DMS79 (cell line): ENCODE measurements around the gene MORC4.
A peak's percentile ranks its signal among the peaks of the same experiment; 100 is the strongest.
"Not testable (repeated sequence)": the region's sequence is repeated elsewhere in the genome, so short reads cannot be mapped to it uniquely, and the experiment has no call there.

Experiments used
- DNase-seq: peaks from one replicate; lab custom pipeline; 2025; lab: John Stamatoyannopoulos, UW

MORC4 gene

DNA sequence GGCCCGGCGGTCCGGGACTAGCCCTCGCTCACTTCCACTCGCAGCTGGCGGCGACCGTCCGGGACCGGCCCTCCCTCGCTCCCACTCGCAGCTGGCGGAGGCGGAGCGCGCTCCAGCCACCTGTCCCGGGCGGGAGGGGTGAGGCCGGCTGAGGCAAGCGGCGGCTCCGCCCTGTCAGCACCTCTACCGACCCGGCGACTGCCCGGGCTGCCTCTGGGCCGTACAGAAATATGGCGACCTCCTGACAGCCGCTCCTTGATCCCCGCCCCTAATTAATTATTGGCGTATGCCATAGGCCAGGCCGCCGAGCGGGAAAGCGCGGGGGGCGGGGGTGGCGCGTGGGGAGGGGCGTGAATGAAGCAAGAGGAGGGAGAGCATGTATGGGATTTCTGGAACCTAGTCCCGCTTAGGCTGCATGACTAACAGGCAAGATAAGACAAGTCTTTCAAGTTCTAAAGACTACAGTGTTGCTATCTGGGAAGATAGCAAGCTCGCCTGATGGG lies at the start of gene MORC4:
MORC4 (minus strand) TSS at position 200 of the 503 bp plus-strand sequence. CDS start 243 bp downstream, outside the sequence.
- peak; percentile 47 for DNase-seq

GRCh38 chrX:107047622-107048021 lies 47.6 kb upstream of the MORC4 start:
- no peak for DNase-seq

- no peak for DNase-seq
These were observed 29.7 kb upstream of the MORC4 start for GRCh38 chrX:107029752-107030151.

GRCh38 chrX:107025545-107025944 lies 25.5 kb upstream of the MORC4 start:
- DNase-seq = peak; percentile 0

DNA sequence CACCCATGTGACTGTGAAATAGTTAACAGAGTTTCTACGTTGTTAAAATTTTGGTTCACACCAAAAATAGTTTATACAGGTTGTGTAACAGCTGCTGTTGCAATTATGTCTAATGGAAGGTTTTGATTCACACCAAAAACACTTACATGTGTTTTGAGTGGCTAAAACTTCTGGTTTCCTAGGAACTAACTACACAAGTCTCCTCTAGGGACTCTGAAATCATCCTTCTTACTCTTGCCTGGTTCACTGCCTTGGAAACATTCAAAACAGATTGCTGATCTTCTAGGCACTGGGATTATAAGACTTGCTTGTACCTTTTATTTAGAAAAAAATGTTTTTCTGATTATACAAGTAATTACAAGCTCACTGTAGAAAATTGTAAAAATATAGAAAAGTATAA lies 14.9 kb upstream of the MORC4 start:
- no peak for DNase-seq

GRCh38 chrX:107008034-107008433 lies 8.0 kb upstream of the MORC4 start:
- DNase-seq = no peak

DNA sequence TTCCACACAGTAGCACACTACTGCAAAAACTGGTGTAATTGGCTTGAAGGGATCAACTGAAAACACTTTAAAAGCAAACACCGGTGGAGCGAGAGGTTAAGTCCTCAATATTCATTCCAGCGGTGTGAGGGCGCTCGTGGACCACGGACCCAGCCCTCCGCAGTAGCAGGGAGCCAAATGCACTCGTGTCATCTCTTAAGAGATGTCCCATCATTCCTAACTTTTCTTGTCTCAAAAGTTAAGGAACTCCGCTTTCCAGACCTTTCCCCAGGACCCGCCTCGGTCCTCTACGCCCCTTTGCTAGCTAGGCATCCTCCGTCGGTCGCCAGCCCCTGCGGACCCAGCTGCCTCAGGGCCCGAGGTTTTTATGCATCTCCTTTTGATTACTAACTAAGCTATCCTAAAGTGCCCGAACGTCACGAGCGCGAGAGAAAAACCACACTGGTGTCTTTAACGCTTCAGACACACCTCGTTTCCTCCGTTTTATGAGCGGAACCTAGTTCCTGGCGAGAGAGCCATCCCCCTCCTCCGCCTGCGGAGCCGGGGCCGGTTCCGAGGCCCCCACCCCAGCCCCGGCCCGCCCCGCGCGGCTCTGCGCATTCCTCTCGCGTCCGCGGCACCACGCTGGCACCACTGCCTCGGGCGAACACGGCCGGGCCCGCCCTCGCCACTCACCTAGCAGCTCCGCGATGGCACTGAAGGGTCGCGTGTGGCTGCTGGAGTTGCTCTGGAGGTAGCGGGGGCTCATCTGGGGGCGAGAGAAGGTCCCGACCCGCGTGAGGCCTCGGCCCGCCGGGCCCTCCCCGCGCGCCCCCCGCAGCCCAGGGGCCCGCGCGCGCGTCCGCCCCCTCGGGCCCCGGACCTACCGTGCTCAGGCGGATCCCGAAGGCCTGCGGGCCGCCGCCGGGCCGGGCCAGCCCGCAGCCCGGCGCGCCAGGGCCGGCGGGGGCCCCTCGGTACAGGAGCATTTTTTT lies 723 bp downstream of the MORC4 start:
- DNase-seq = no peak

GRCh38 chrX:106997611-106998010 lies 2.4 kb downstream of the MORC4 start:
- no peak for DNase-seq

DNA sequence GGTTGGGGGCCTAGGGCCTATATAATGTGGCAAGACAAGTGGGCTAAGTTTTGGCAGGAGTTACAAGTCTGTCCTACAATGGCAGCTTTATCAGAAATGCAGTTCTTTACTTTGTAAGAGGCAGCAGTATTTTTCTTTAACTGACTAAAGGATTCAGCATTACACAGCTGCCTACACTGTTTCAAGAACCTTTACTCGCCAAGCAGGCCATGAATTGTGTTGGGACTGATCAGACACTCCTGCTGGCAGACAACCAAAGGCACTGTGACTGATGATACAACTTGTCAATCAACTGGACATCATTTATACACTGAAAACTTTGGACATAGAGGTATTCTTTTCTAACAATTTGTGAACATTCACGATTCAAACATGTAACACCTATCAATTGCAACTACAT lies 4.3 kb downstream of the MORC4 start:
- no peak for DNase-seq

DNA sequence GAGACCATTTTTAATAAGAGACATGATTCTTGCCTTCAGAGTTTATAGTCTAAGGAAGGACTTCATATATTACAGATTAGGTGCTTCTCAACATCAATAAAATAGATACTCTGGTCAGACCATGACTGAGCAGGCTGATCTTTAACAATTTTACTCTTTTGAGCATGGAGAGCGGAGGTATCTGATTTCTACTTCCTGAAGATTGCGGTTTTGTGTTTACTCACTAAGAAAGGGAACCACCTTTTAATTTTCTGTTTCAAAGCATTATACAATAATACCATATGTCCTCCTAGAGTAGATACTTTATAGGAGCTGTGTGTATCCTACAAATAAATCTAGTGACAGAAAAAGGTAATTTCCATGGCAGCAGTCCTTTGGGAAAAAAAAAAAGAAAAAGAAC lies 12.5 kb downstream of the MORC4 start:
- DNase-seq = no peak

- DNase-seq = no peak
These were observed 18.9 kb downstream of the MORC4 start for GRCh38 chrX:106980952-106981626.

DNA sequence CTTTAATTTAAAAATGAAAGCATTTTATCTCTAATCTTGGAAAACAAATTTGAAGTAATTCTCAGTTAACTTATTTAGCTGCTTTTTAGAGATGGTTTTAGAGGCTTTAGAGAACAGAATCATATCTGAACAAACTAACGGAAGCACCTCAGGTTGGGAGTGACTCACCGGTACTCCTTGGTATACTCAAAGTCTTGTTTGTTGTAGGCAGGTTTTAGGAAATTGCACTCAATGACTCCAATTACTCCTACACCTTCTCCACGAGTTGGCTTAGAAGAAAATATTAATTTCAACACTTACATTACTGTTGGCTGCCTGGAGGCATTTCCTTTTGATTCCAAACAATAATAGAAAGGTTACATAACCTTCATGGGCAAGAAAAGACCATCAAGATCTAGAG lies 23.6 kb downstream of the MORC4 start:
- no peak for DNase-seq

DNA sequence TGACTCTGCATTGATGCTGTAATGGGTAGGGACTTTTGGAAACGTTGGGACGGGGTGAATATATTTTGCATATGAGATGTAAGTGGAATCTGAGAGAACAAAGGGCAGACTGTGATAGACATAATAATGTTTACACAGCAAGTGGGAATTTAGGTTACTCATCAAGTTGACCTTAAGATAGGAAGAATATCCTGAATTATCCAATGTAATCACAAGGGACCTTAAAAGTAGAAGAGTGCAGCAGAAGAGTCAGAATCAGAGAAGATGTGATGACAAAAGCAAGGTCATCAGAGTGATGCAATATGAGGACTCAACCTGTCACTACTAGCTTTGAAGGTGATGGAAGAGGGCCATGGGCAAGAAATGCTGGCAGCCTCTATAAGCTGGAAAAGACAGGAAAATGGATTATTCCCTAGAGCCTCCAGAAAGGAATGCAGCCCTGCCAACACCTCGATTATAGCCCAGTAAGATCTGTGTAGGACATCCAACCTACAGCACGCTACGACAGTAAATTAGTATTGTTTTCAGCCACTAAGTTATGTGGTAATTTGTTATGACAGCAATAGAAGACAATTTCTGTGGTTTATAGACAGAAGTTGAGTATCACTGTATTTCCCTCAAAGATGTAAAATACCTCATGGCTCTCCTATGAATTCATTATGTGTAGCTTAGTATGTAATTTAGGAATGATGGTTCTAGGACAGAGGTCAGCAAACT lies 26.4 kb downstream of the MORC4 start:
- no peak for DNase-seq

DNA sequence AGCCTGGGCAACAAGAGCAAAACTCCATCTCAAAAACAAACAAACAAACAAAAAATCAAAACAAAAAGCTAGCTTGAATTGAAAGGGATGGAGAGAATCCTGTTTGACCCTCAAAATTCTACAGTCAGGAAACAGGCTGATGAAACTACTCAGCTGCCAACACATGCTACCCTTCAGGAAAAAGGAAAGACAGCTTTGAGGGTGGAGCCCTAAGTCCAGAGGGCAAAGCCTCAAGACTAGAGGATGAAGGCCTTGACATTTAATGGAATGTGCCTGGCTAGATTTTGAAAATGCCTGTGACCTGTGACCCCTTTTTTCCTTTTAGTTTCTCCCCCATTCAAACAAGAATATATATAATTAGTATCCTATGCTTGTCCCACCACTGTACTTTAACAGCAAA lies 27.1 kb downstream of the MORC4 start:
- no peak for DNase-seq

- DNase-seq = not testable (repeated sequence)
These were observed 33.5 kb downstream of the MORC4 start for GRCh38 chrX:106966547-106966946.

DNA sequence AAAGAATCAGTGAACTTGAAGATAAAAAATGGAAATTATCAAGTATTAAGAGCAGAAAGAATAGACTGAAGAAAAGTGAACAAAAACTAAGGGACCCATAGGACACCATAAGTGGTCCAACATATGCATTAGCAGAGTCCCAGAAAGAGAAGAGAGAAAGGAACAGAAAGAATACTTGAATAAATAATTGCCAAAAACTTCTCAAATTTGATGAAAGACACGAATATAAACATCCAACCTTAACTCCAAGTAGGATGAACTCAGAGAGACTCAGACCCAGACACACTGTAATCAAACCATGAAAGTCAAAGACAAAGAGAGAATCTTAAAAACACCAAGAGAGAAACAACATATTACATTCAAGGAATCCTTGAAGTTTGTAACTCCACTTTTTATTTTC lies 35.7 kb downstream of the MORC4 start:
- DNase-seq = no peak

DNA sequence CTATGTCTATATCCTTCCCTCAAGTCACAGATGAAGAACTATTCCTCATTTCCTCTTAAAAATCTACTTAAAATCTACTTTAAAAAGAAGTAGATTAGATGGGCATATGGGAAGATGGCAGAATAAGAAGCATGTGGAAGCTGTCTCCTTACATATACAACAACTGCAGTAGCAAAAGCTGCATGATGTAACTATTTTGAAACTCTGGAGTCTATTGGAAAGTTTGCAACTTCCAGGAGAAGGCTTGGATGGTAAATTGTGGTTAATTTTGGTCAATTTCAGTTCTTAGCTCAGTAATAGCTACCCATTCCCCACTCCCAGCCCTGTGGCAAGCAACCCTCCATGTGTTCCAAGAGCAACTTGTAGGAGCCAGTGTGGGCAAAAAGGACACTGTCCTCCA lies 36.9 kb downstream of the MORC4 start:
- no peak for DNase-seq

GRCh38 chrX:106959901-106960300 lies 40.1 kb downstream of the MORC4 start:
- no peak for DNase-seq

- DNase-seq = no peak
These were observed 42.2 kb downstream of the MORC4 start for GRCh38 chrX:106957856-106958255.

- DNase-seq = no peak
These were observed 44.8 kb downstream of the MORC4 start for GRCh38 chrX:106955004-106955772.

- DNase-seq = no peak
These were observed 46.0 kb downstream of the MORC4 start for GRCh38 chrX:106954041-106954440.

DNA sequence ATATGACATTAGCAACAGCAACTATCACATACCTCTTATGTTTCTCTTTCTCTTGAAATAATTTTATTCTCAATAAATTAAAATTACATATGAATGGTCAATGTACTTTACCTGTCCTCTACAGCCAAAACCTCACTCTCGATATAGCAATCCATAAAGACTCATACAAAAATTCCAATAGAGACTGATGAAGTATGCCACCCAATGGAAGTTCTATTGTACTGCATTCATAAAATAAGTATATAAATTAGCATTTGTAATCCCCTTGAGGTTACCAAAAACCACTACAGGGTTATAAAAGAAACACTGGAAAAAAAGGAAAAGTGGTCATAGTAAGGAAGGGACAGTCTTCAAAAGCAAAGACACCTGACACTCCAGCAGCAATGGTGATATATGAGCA lies 47.0 kb downstream of the MORC4 start:
- no peak for DNase-seq
